ENCODE data around the gene ADGRD1.

- TF ChIP-seq, protein P1, sequence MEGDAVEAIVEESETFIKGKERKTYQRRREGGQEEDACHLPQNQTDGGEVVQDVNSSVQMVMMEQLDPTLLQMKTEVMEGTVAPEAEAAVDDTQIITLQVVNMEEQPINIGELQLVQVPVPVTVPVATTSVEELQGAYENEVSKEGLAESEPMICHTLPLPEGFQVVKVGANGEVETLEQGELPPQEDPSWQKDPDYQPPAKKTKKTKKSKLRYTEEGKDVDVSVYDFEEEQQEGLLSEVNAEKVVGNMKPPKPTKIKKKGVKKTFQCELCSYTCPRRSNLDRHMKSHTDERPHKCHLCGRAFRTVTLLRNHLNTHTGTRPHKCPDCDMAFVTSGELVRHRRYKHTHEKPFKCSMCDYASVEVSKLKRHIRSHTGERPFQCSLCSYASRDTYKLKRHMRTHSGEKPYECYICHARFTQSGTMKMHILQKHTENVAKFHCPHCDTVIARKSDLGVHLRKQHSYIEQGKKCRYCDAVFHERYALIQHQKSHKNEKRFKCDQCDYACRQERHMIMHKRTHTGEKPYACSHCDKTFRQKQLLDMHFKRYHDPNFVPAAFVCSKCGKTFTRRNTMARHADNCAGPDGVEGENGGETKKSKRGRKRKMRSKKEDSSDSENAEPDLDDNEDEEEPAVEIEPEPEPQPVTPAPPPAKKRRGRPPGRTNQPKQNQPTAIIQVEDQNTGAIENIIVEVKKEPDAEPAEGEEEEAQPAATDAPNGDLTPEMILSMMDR (IDR thresholded peaks at IDR 0.05), result no peak
- no peak for TF ChIP-seq POLR2A (IDR thresholded peaks at IDR 0.05)
- TF ChIP-seq POLR2AphosphoS5 (IDR thresholded peaks at IDR 0.05; ENCODE audit: insufficient read depth in 1 of 2, low read depth in 1 of 2), result no peak
Observed at GRCh38 chr12:130965668-130966067, 12.0 kb downstream of the ADGRD1 start.

Data from vagina (tissue), 2 donors.